ENCODE measurements around the gene APOBEC4. TPM values are rescaled to one million over a fixed set of nuclear protein-coding genes. Genes with fewer than 3 reads are reported as not detected.

The APOBEC4 gene
- total and polyA plus RNA-seq, 2 of the 8 experiments (the other 6 are each of a cell fraction or from before 2014, with no cell fraction given) = not detected

GRCh38 chr1:183635606-183636333 lies 17.3 kb downstream of the APOBEC4 start, which contains the start of gene ARPC5:
TSS of gene ARPC5 (minus strand) at chr1:183635783. CDS start at chr1:183635659, 124 bp downstream.
- Histone ChIP-seq H4K5ac (ENCODE audit: insufficient read length, low read depth, low read length) (peak within 1 kb of the TSS; percentile 78), H3K27me3 (replicated peaks in 1 of 4; ENCODE audit: control insufficient read depth in 3 of 4, extremely low read depth in 1 of 4, insufficient read depth in 3 of 4, low read length in 3 of 4) (peaks cover 0 to 7% (median 0%) of the 10 kb centered on the region in 4 experiments; a peak in 3 of 7 replicates), H3K27ac (ENCODE audit: low read depth, low read length) (peak within 1 kb of the TSS; percentile 56; the same call in 1 of the 2 replicates), H3K36me3 (ENCODE audit: control insufficient read depth in 2 of 4, insufficient read depth in 4 of 4, low read length in 3 of 4) (peaks cover 0 to 3% (median under 1%) of the 10 kb centered on the region in 4 experiments; a peak in 2 of 8 replicates), H3K9me3 (ENCODE audit: insufficient read depth in 2 of 2, low read depth in 1 of 2, low read length in 1 of 2) (no peaks in the 10 kb centered on the region), H3K4me3 (ENCODE audit: extremely low read depth in 1 of 4, insufficient read depth in 2 of 4, low read depth in 3 of 4, low read length in 4 of 4) (peak within 1 kb of the TSS; percentile 87 to 92 (median 90)), H2AFZ (ENCODE audit: low read length) (peak within 1 kb of the TSS; percentile 78), H3K14ac (ENCODE audit: insufficient read length) (no peak within 1 kb of the TSS), H2AK5ac (ENCODE audit: low read depth, low read length) (no peak within 1 kb of the TSS), H3K79me1 (ENCODE audit: low read depth, low read length) (peaks cover 2% of the 10 kb centered on the region; the same call in 1 of the 2 replicates), H3K23me2 (ENCODE audit: low read depth, low read length) (peaks cover 6% of the 10 kb centered on the region), H2BK15ac (ENCODE audit: low read length) (no peak within 1 kb of the TSS), H2BK5ac (ENCODE audit: low read depth, low read length) (peak within 1 kb of the TSS; percentile 25; the same call in 1 of the 2 replicates), H3K4me2 (ENCODE audit: insufficient read depth in 1 of 2, low read depth in 2 of 2, low read length in 2 of 2) (peak within 1 kb of the TSS; percentile 92 to 98), H3K4me1 (replicated peaks in 1 of 4; ENCODE audit: control insufficient read depth in 3 of 4, insufficient read depth in 4 of 4, low read length in 3 of 4) (peaks cover 0 to 10% (median 2%) of the 10 kb centered on the region in 4 experiments; a peak in 3 of 7 replicates), H3K56ac (replicated peaks; ENCODE audit: insufficient read length, low read depth, low read length) (peak within 1 kb of the TSS; percentile 64), H3K4ac (replicated peaks; ENCODE audit: insufficient read length, low read depth, low read length) (peak within 1 kb of the TSS; percentile 87), H3K23ac (ENCODE audit: insufficient read length) (no peak within 1 kb of the TSS), H4K8ac (ENCODE audit: extremely low read depth, insufficient read depth, low read length) (peak within 1 kb of the TSS; percentile 82; the same call in 1 of the 2 replicates), H4K20me1 (replicated peaks in 1 of 2; ENCODE audit: control insufficient read depth in 1 of 2, insufficient read depth in 2 of 2, low read length in 2 of 2) (peaks cover 0 to under 1% of the 10 kb centered on the region in 2 experiments), H3K9ac (replicated peaks in 1 of 4; ENCODE audit: extremely low read depth in 1 of 4, low read depth in 3 of 4, low read length in 3 of 4) (peak within 1 kb of the TSS; percentile 63 to 76 (median 74)), H3K79me2 (ENCODE audit: control insufficient read depth in 1 of 2, insufficient read depth in 2 of 2, low read length in 2 of 2) (peaks cover 0 to 33% of the 10 kb centered on the region in 2 experiments; a peak in 2 of 4 replicates), H2BK120ac (replicated peaks; ENCODE audit: low read depth, low read length) (no peak within 1 kb of the TSS), H4K91ac (replicated peaks; ENCODE audit: insufficient read length, low read length) (peak within 1 kb of the TSS; percentile 40), H2BK12ac (ENCODE audit: low read depth, low read length) (no peak within 1 kb of the TSS), H3K18ac (ENCODE audit: extremely low read depth, low read length) (peak within 1 kb of the TSS; percentile 88), H2BK20ac (ENCODE audit: low read length) (no peak within 1 kb of the TSS)
- DNase-seq (ENCODE audit: low read depth in 1 of 2, low spot score in 2 of 2) (peak; percentile 85 to 98), FAIRE-seq (no peak)
- ChIA-PET POLR2A (ENCODE audit: partially characterized antibody) (interaction anchor here (1.3 kb wide), 1 partner anchor 162 kb away, joined by 4 read pairs; no protein-coding TSS in a partner anchor), CTCF (ENCODE audit: partially characterized antibody) (interaction anchor here (1.0 kb wide), 1 partner anchor 21 kb away, joined by 3 read pairs; no protein-coding TSS in a partner anchor)
- WGBS, 2 experiments (ENCODE audit: extremely low coverage in 1 of 2, insufficient coverage in 1 of 2, insufficient read length in 1 of 2, insufficient replicate concordance in 2 of 2, low coverage in 1 of 2, low lambda C conversion rate in 2 of 2, missing lambda C conversion rate in 1 of 2) = 2% methylated on average over 57 of the region's 65 CpGs; no CpG with 5 or more reads in 1 of the 2 experiments
- TF ChIP-seq KDM1A (IDR thresholded peaks at IDR 0.05; ENCODE audit: borderline replicate concordance, low read length) = peak; percentile 17; the same call in 1 of the 2 replicates
- peak; percentile 88 for TF ChIP-seq KDM4A (IDR thresholded peaks at IDR 0.05; ENCODE audit: low read depth, low read length, severe bottlenecking)
- TF ChIP-seq CTBP2 (IDR thresholded peaks at IDR 0.05; ENCODE audit: borderline replicate concordance, insufficient read depth, insufficient read length, low read length) = peak; percentile 98
- peak; percentile 73 for TF ChIP-seq MAX (IDR thresholded peaks at IDR 0.05)
- peak; percentile 51; the same call in 1 of the 2 replicates for TF ChIP-seq POLR2AphosphoS5 (IDR thresholded peaks at IDR 0.05; ENCODE audit: low read depth, low read length)
- TF ChIP-seq SIX5 (IDR thresholded peaks at IDR 0.05; ENCODE audit: low read depth, low read length) = no peak
- TF ChIP-seq USF2 (IDR thresholded peaks at IDR 0.05; ENCODE audit: low read length) = peak; percentile 95
- no peak for TF ChIP-seq RFX5 (IDR thresholded peaks at IDR 0.05; ENCODE audit: borderline replicate concordance, low read depth, low read length)
- peak; percentile 63 for TF ChIP-seq ATF3 (IDR thresholded peaks at IDR 0.05; ENCODE audit: insufficient read depth, low read depth, low read length)
